Mesenchymal stem cell (in vitro differentiated cells and primary cell): ENCODE data around the gene NUDT4B.
"Not testable (repeated sequence)": the region's sequence is repeated elsewhere in the genome, so short reads cannot be mapped to it uniquely, and the experiment has no call there.

ENCODE experiments used
- DNase-seq: peaks from one replicate; pipeline ENCODE4 v3.0.0-alpha.2; 2013
- H2AFZ ChIP-seq: one replicate; pipeline ENCODE4 v1.6.1; 2013; ENCODE audit warnings: low read depth, mild to moderate bottlenecking, control low read depth, inconsistent platforms, low read length, moderate library complexity
- H2AK5ac ChIP-seq: 2 replicates; pipeline ENCODE4 v1.6.1; 2013; ENCODE audit warnings: low read length, moderate library complexity, mild to moderate bottlenecking, inconsistent platforms; ENCODE audit not compliant: severe bottlenecking
- H2BK120ac ChIP-seq: one replicate; pipeline ENCODE4 v1.6.1; 2013; ENCODE audit warnings: low read depth, mild to moderate bottlenecking, inconsistent platforms, low read length, moderate library complexity
- H2BK12ac ChIP-seq, 2 experiments: one replicate each; pipeline ENCODE4 v1.6.1; 2013; ENCODE audit warnings: inconsistent platforms in 2 of 2, low read length in 2 of 2, mild to moderate bottlenecking in 2 of 2, moderate library complexity in 2 of 2, control low read depth in 1 of 2
- H2BK15ac ChIP-seq: one replicate; pipeline ENCODE4 v1.6.1; 2013; ENCODE audit warnings: mild to moderate bottlenecking, low read depth, inconsistent platforms; ENCODE audit not compliant: poor library complexity, severe bottlenecking
- H2BK5ac ChIP-seq: 2 replicates; pipeline ENCODE4 v1.6.1; 2013; ENCODE audit warnings: low read depth, mild to moderate bottlenecking, low read length, control low read depth, inconsistent platforms; ENCODE audit not compliant: poor library complexity, severe bottlenecking
- H3K14ac ChIP-seq, 2 experiments: one replicate each; pipeline ENCODE4 v1.6.1; 2013; ENCODE audit warnings: inconsistent platforms in 2 of 2, low read length in 2 of 2, control low read depth in 1 of 2, mild to moderate bottlenecking in 1 of 2, moderate library complexity in 1 of 2
- H3K18ac ChIP-seq, 2 experiments: one replicate each; pipeline ENCODE4 v1.6.1; 2013; ENCODE audit warnings: inconsistent platforms in 2 of 2, low read length in 2 of 2, control low read depth in 1 of 2, low read depth in 1 of 2, mild to moderate bottlenecking in 1 of 2
- H3K23ac ChIP-seq, 2 experiments: one replicate each; pipeline ENCODE4 v1.6.1; 2013; ENCODE audit warnings: inconsistent platforms in 2 of 2, low read length in 2 of 2, mild to moderate bottlenecking in 2 of 2, moderate library complexity in 2 of 2, control low read depth in 1 of 2
- H3K27ac ChIP-seq: 2 replicates; pipeline ENCODE4 v1.5.1; 2013; ENCODE audit warnings: mild to moderate bottlenecking, moderate library complexity, low read length, control low read depth, inconsistent platforms; ENCODE audit not compliant: poor library complexity, severe bottlenecking
- H3K27me3 ChIP-seq, 2 experiments: 2 replicates each; pipeline versions ENCODE4 v1.6.1 to v1.7.0; 2013; ENCODE audit warnings: low read length in 2 of 2, mild to moderate bottlenecking in 2 of 2, moderate library complexity in 2 of 2, control low read depth in 1 of 2, inconsistent platforms in 1 of 2; ENCODE audit not compliant: control insufficient read depth in 1 of 2, insufficient read depth in 1 of 2
- H3K36me3 ChIP-seq, 2 experiments: 2 replicates each; pipeline versions ENCODE4 v1.6.1 to v1.7.0; 2013; ENCODE audit warnings: low read length in 2 of 2, control low read depth in 1 of 2, inconsistent platforms in 1 of 2, low read depth in 1 of 2, mild to moderate bottlenecking in 1 of 2; ENCODE audit not compliant: insufficient read depth in 2 of 2, control insufficient read depth in 1 of 2
- H3K4ac ChIP-seq, 2 experiments: one replicate each; pipeline ENCODE4 v1.6.1; 2013; ENCODE audit warnings: inconsistent platforms in 2 of 2, low read length in 2 of 2, mild to moderate bottlenecking in 2 of 2, moderate library complexity in 2 of 2, control low read depth in 1 of 2, low read depth in 1 of 2
- H3K4me1 ChIP-seq: 2 replicates; pipeline ENCODE4 v1.6.1; 2013; ENCODE audit warnings: low read depth, low read length, control low read depth; ENCODE audit not compliant: control insufficient read depth, insufficient read depth
- H3K4me2 ChIP-seq: 2 replicates; pipeline ENCODE4 v1.6.1; 2013; ENCODE audit warnings: low read length, mild to moderate bottlenecking, inconsistent platforms; ENCODE audit not compliant: poor library complexity, severe bottlenecking
- H3K4me3 ChIP-seq, 2 experiments: 2 replicates each; pipeline versions ENCODE4 v1.5.1 to v1.7.0; 2013; ENCODE audit warnings: low read length in 2 of 2, mild to moderate bottlenecking in 2 of 2, control low read depth in 1 of 2, low read depth in 1 of 2; ENCODE audit not compliant: insufficient read depth in 1 of 2
- H3K79me1 ChIP-seq: replicated peaks from 2 replicates; pipeline ENCODE4 v1.6.1; 2013; ENCODE audit warnings: mild to moderate bottlenecking, control low read depth, low read length, inconsistent platforms; ENCODE audit not compliant: poor library complexity, severe bottlenecking
- H3K9ac ChIP-seq: 2 replicates; pipeline ENCODE4 v1.7.0; 2013; ENCODE audit warnings: mild to moderate bottlenecking, low read length, moderate library complexity
- H3K9me3 ChIP-seq: 2 replicates; pipeline ENCODE4 v1.7.0; 2013; ENCODE audit warnings: mild to moderate bottlenecking, low read length; ENCODE audit not compliant: control insufficient read depth
- H4K8ac ChIP-seq: one replicate; pipeline ENCODE4 v1.6.1; 2013; ENCODE audit warnings: inconsistent platforms, mild to moderate bottlenecking, low read length, moderate library complexity
- H4K91ac ChIP-seq: one replicate; pipeline ENCODE4 v1.6.1; 2013; ENCODE audit warnings: mild to moderate bottlenecking, low read length, inconsistent platforms
- WGBS: methylation state at CpG from one replicate; pipeline ENCODE4 v1.1.7; 2013; ENCODE audit warnings: mixed read lengths; 5-methylcytosine and 5-hydroxymethylcytosine counted together

NUDT4B gene

GRCh38 chr1:148774102-148774501 lies 25.5 kb downstream of the NUDT4B start:
- H3K4me2 ChIP-seq, H3K18ac ChIP-seq, H3K9me3 ChIP-seq, H3K4ac ChIP-seq, H2BK15ac ChIP-seq, H3K9ac ChIP-seq, H3K23ac ChIP-seq, H4K8ac ChIP-seq, H3K14ac ChIP-seq, H3K4me3 ChIP-seq, H3K27me3 ChIP-seq, H3K27ac ChIP-seq, H3K36me3 ChIP-seq, H2BK12ac ChIP-seq, H3K4me1 ChIP-seq, H2AFZ ChIP-seq, H3K79me1 ChIP-seq, H4K91ac ChIP-seq, H2BK120ac ChIP-seq, H2AK5ac ChIP-seq, H2BK5ac ChIP-seq, DNase-seq: not testable (repeated sequence)
- no CpG with 5 or more reads among the region's 1 CpG for WGBS

- H3K9ac ChIP-seq, H2BK15ac ChIP-seq, H3K36me3 ChIP-seq, DNase-seq, H2AK5ac ChIP-seq, H2BK120ac ChIP-seq, H4K8ac ChIP-seq, H3K79me1 ChIP-seq, H3K4me1 ChIP-seq, H3K4ac ChIP-seq, H4K91ac ChIP-seq, H2AFZ ChIP-seq, H3K27ac ChIP-seq, H3K18ac ChIP-seq, H2BK12ac ChIP-seq, H3K4me2 ChIP-seq, H3K4me3 ChIP-seq, H3K23ac ChIP-seq, H3K27me3 ChIP-seq, H2BK5ac ChIP-seq, H3K14ac ChIP-seq, H3K9me3 ChIP-seq: not testable (repeated sequence)
- no CpG with 5 or more reads among the region's 2 CpGs for WGBS
Observed at GRCh38 chr1:148775263-148775662, 26.7 kb downstream of the NUDT4B start.

- not testable (repeated sequence) for H3K9ac ChIP-seq, H2BK5ac ChIP-seq, H3K27me3 ChIP-seq, H3K9me3 ChIP-seq, H3K14ac ChIP-seq, H3K4me1 ChIP-seq, H3K79me1 ChIP-seq, H3K4ac ChIP-seq, H2BK12ac ChIP-seq, H2AK5ac ChIP-seq, H3K27ac ChIP-seq, H2AFZ ChIP-seq, H2BK15ac ChIP-seq, H4K8ac ChIP-seq, H4K91ac ChIP-seq, DNase-seq, H3K4me2 ChIP-seq, H3K23ac ChIP-seq, H3K36me3 ChIP-seq, H3K4me3 ChIP-seq, H2BK120ac ChIP-seq, H3K18ac ChIP-seq
- no CpG with 5 or more reads among the region's 1 CpG for WGBS
Observed at GRCh38 chr1:148777649-148778048, 29.1 kb downstream of the NUDT4B start.

- H3K9ac ChIP-seq, H3K4me1 ChIP-seq, H3K4me3 ChIP-seq, H3K18ac ChIP-seq, H3K9me3 ChIP-seq, H4K8ac ChIP-seq, H3K27ac ChIP-seq, DNase-seq, H3K4ac ChIP-seq, H3K79me1 ChIP-seq, H2BK120ac ChIP-seq, H3K27me3 ChIP-seq, H3K4me2 ChIP-seq, H3K23ac ChIP-seq, H2BK5ac ChIP-seq, H2AFZ ChIP-seq, H3K14ac ChIP-seq, H2BK12ac ChIP-seq, H2AK5ac ChIP-seq, H4K91ac ChIP-seq, H2BK15ac ChIP-seq, H3K36me3 ChIP-seq: not testable (repeated sequence)
- no CpG with 5 or more reads among the region's 1 CpG for WGBS
Observed at GRCh38 chr1:148780404-148780803, 31.8 kb downstream of the NUDT4B start.
